HUES64 (cell line): ENCODE data around the gene ATP1A2.

Experiments used
- H3K27ac ChIP-seq: 2 replicates; pipeline ENCODE4 v1.7.0; 2013; ENCODE audit warnings: low read depth, low read length, inconsistent platforms
- H3K27me3 ChIP-seq: 2 replicates; pipeline ENCODE4 v1.6.1; 2013; ENCODE audit warnings: mild to moderate bottlenecking, low read length; ENCODE audit not compliant: insufficient read depth
- H3K36me3 ChIP-seq: 2 replicates; pipeline ENCODE4 v1.6.1; 2013; ENCODE audit warnings: mild to moderate bottlenecking, low read length; ENCODE audit not compliant: insufficient read depth
- H3K4me1 ChIP-seq: 2 replicates; pipeline ENCODE4 v1.6.1; 2013; ENCODE audit warnings: mild to moderate bottlenecking, low read length, moderate library complexity; ENCODE audit not compliant: insufficient read depth
- H3K4me3 ChIP-seq: 2 replicates; pipeline ENCODE4 v1.5.1; 2013; ENCODE audit warnings: mild to moderate bottlenecking, low read length, moderate library complexity
- H3K9ac ChIP-seq: 2 replicates; pipeline ENCODE4 v1.6.1; 2013; ENCODE audit warnings: mild to moderate bottlenecking, low read depth, low read length
- H3K9me3 ChIP-seq: 2 replicates; pipeline ENCODE4 v1.6.1; 2013; ENCODE audit warnings: low read depth, low read length; ENCODE audit not compliant: insufficient read depth
- WGBS: fragments of 150-250, 120-280 bp; methylation state at CpG from one replicate; pipeline ENCODE4 v1.1.7; 2013; ENCODE audit warnings: missing lambda C conversion rate; 5-methylcytosine and 5-hydroxymethylcytosine counted together

Gene ATP1A2

DNA sequence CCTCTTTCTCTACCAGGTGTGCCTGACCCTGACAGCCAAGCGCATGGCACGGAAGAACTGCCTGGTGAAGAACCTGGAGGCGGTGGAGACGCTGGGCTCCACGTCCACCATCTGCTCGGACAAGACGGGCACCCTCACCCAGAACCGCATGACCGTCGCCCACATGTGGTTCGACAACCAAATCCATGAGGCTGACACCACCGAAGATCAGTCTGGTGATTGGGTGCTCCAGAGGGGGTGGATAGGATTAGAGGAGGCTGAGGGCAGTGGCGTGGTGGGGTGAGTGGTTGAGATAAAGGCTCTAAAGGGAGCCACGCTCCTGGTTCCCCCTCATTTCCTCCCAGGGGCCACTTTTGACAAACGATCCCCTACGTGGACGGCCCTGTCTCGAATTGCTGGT, 13.1 kb downstream of the ATP1A2 start:
- H3K27ac ChIP-seq, result no peak overlapping the region
- H3K36me3 ChIP-seq, result peaks cover 83% of the 10 kb centered on the region
- H3K9me3 ChIP-seq, result no peaks in the 10 kb centered on the region
- WGBS, result 92% methylated on average over 18 of the region's 18 CpGs
- peaks cover 6% of the 10 kb centered on the region; the same call in 1 of the 2 replicates for H3K4me1 ChIP-seq
- H3K9ac ChIP-seq, result no peak overlapping the region
- H3K27me3 ChIP-seq, result no peaks in the 10 kb centered on the region
- no peak overlapping the region for H3K4me3 ChIP-seq

- 94% methylated on average over 5 of the region's 5 CpGs for WGBS
- H3K9me3 ChIP-seq, result no peaks in the 10 kb centered on the region
- no peak overlapping the region for H3K27ac ChIP-seq
- no peak overlapping the region for H3K9ac ChIP-seq
- H3K36me3 ChIP-seq, result peaks cover 84% of the 10 kb centered on the region
- H3K27me3 ChIP-seq, result no peaks in the 10 kb centered on the region
- H3K4me3 ChIP-seq, result no peak overlapping the region
- H3K4me1 ChIP-seq, result peaks cover 6% of the 10 kb centered on the region; the same call in 1 of the 2 replicates
Measured at GRCh38 chr1:160129046-160129445, 13.5 kb downstream of the ATP1A2 start.

GRCh38 chr1:160129558-160129957, 14.0 kb downstream of the ATP1A2 start:
- no peak overlapping the region for H3K9ac ChIP-seq
- peaks cover 4% of the 10 kb centered on the region; the same call in 1 of the 2 replicates for H3K4me1 ChIP-seq
- no peak overlapping the region for H3K4me3 ChIP-seq
- no peak overlapping the region for H3K27ac ChIP-seq
- H3K27me3 ChIP-seq, result no peaks in the 10 kb centered on the region
- 92% methylated on average over 2 of the region's 3 CpGs for WGBS
- H3K36me3 ChIP-seq, result peaks cover 81% of the 10 kb centered on the region
- no peaks in the 10 kb centered on the region for H3K9me3 ChIP-seq

- Histone ChIP-seq H3K4me3 (no peak overlapping the region), H3K27ac (no peak overlapping the region), H3K36me3 (peaks cover 81% of the 10 kb centered on the region), H3K4me1 (no peaks in the 10 kb centered on the region), H3K9ac (no peak overlapping the region), H3K9me3 (no peaks in the 10 kb centered on the region), H3K27me3 (no peaks in the 10 kb centered on the region)
- 96% methylated on average over 11 of the region's 11 CpGs for WGBS
Measured at GRCh38 chr1:160129966-160130365, 14.4 kb downstream of the ATP1A2 start.

DNA sequence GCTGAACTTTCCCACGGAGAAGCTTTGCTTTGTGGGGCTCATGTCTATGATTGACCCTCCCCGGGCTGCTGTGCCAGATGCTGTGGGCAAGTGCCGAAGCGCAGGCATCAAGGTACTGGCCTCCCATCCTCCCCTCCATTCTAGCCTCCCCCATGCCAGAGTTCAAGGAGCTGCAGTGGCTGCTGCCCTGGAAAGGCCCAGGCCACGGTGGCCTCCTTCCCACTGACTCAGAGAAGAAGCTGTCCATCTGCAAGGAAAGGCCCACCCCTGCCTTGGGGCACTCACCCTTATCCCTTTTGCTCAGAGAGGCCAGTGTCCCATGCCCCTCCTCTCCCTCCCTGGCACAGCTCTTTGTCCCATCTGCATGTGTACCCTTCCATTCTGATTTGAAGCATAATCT, 14.9 kb downstream of the ATP1A2 start:
- no peaks in the 10 kb centered on the region for H3K9me3 ChIP-seq
- peaks cover 79% of the 10 kb centered on the region for H3K36me3 ChIP-seq
- no peaks in the 10 kb centered on the region for H3K27me3 ChIP-seq
- no peaks in the 10 kb centered on the region for H3K4me1 ChIP-seq
- H3K4me3 ChIP-seq, result no peak overlapping the region
- 89% methylated on average over 5 of the region's 5 CpGs for WGBS
- no peak overlapping the region for H3K9ac ChIP-seq
- H3K27ac ChIP-seq, result no peak overlapping the region

DNA sequence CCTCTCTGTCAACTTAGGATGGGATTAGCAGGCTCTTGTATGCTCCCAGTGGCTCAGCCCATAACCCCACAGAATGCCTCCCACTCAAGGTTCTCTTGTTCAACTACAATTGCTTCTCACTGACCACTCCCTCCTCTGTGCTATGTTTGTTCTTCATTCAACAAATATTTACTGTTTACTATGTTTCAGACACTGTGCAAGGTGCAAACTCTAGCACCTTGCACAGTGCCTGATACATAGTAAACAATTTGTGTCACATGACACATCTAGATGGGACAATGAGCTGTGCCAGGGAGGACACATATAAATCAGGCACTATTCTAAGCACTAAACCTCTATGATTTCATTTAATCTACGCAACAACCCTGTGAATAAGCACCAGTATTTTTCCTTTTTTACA, 15.4 kb downstream of the ATP1A2 start:
- no peaks in the 10 kb centered on the region for H3K9me3 ChIP-seq
- no peaks in the 10 kb centered on the region for H3K4me1 ChIP-seq
- H3K36me3 ChIP-seq, result peaks cover 79% of the 10 kb centered on the region
- H3K27ac ChIP-seq, result no peak overlapping the region
- H3K4me3 ChIP-seq, result no peak overlapping the region
- no peak overlapping the region for H3K9ac ChIP-seq
- no peaks in the 10 kb centered on the region for H3K27me3 ChIP-seq
- WGBS, result 98% methylated on average over 1 of the region's 1 CpG

DNA sequence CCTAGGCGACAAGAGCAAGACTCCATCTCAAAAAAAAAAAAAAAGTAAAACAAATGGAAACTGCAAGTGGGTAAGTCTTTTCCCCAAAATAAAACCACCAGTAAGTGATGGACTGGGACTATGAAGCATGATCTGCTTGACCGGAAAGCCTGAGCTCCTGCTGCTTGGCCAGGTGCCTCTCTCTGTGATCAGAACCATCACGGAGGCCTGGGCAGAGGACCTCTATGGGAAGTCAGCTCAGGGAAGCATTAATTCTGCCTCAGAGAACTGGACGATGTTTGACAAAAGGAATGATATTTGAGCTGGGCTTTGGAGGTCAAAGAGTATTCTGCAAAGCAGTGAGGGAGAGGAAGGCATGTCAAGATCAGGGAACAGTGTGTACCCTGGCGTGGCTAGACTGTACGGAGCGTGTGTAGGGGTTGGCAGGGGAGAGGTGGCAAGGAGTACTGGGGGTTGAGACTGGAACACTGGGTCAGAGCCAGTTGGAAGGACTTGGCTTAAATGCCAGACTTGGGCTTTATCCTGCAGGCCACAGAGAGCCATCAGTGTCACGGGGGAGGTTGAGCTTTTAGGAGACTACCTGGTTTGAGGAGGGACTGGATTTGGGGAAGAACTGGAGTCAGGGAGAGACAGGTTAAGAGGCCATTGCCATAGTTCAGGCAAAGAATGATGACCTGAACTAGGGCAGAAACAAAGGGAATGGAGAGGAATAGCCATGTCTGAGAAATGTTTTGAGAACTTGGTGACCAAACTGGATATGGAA, 16.4 kb downstream of the ATP1A2 start:
- Histone ChIP-seq H3K27me3 (no peaks in the 10 kb centered on the region), H3K4me1 (no peaks in the 10 kb centered on the region), H3K4me3 (no peak overlapping the region), H3K36me3 (peaks cover 81% of the 10 kb centered on the region), H3K27ac (no peak overlapping the region), H3K9ac (no peak overlapping the region), H3K9me3 (no peaks in the 10 kb centered on the region)
- 93% methylated on average over 7 of the region's 8 CpGs for WGBS

DNA sequence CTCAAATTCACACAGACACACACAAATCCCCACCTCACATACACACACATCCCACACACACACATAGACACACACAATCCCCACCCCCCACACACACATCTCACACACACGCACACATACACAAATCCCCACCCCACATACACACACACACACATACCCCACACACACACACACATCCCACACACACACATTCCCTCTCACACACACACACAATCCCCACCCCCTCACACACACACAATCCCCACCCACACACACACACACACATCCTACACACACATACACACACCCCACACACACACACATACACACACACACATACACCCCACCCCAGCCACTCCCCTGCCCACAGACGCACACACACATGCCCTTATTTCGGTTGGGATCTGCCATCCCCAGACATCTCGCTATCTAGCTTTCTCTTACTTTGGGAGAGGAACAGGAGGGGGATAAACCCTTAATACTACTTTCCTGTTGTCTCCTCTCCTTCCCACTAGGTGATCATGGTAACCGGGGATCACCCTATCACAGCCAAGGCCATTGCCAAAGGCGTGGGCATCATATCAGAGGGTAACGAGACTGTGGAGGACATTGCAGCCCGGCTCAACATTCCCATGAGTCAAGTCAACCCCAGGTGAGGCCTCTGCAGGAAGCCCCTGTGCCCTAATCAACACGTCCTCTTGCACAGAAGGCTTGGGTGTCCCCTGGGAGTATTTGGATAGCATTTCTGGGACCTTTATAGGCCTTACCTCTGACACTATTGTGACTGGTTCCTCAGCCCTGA, 18.6 kb downstream of the ATP1A2 start:
- Histone ChIP-seq H3K9ac (no peak overlapping the region), H3K9me3 (no peaks in the 10 kb centered on the region), H3K4me1 (no peaks in the 10 kb centered on the region), H3K27ac (no peak overlapping the region), H3K4me3 (no peak overlapping the region), H3K36me3 (peaks cover 73% of the 10 kb centered on the region), H3K27me3 (no peaks in the 10 kb centered on the region)
- 94% methylated on average over 9 of the region's 9 CpGs for WGBS

DNA sequence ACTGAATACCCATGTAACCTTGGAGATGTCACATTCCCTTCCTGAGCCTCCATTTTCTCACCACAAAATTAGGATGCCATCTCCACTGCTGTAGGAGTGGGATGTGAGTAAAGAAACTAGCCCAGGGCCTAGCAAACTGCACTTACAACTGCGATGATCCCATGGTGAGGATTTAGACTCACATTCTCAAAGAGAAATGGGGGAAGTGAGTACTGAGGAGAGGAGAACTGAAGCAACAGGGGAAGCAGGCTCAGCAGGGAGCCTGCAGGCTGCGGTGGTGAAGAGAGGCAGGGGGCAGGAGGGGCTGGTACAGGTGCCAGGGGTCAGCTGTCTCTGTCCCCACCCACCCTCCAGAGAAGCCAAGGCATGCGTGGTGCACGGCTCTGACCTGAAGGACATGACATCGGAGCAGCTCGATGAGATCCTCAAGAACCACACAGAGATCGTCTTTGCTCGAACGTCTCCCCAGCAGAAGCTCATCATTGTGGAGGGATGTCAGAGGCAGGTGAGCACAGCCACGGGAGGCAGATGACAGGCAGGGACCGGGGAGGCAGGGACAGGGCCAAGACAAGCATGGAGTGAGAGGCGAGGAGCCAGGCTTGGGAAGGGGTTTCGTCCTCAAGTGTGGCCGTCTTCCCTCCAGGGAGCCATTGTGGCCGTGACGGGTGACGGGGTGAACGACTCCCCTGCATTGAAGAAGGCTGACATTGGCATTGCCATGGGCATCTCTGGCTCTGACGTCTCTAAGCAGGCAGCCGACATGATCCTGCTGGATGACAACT, 19.4 kb downstream of the ATP1A2 start:
- H3K9ac ChIP-seq, result no peak overlapping the region
- no peak overlapping the region for H3K4me3 ChIP-seq
- no peak overlapping the region for H3K27ac ChIP-seq
- no peaks in the 10 kb centered on the region for H3K9me3 ChIP-seq
- peaks cover 72% of the 10 kb centered on the region for H3K36me3 ChIP-seq
- no peaks in the 10 kb centered on the region for H3K4me1 ChIP-seq
- H3K27me3 ChIP-seq, result no peaks in the 10 kb centered on the region
- 91% methylated on average over 20 of the region's 20 CpGs for WGBS

DNA sequence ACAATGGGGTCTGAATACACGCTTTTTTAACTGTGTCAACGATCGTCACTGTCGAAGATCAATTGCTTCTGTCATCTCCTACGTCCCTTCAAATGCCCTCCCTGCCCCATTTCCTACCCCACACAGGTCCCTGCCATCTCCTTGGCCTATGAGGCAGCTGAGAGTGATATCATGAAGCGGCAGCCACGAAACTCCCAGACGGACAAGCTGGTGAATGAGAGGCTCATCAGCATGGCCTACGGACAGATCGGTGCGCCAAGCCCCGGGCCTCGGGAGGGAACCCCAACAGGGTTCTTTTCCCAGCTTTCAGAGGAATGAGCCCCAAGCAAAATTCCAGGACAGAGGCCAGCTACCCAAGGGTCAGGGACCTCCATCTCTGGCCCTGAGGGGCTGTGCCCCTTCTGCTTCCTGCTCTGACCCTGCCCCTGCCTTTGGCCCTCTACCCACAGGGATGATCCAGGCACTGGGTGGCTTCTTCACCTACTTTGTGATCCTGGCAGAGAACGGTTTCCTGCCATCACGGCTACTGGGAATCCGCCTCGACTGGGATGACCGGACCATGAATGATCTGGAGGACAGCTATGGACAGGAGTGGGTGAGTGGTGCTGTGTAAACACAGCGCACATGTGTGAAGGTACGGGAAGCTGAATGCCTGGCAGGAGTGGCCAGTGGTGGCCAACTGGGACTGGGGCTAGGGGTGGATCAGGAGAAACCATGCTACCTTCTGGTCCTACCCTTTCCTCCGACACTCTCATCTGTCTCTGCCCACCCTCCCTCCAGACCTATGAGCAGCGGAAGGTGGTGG, 20.8 kb downstream of the ATP1A2 start:
- Histone ChIP-seq H3K9me3 (no peaks in the 10 kb centered on the region), H3K27me3 (no peaks in the 10 kb centered on the region), H3K4me1 (no peaks in the 10 kb centered on the region), H3K36me3 (peaks cover 62% of the 10 kb centered on the region), H3K27ac (no peak overlapping the region), H3K9ac (no peak overlapping the region), H3K4me3 (no peak overlapping the region)
- WGBS, result 96% methylated on average over 22 of the region's 22 CpGs
